ENCODE data around the gene C1QL1. TPM values are rescaled to one million over a fixed set of nuclear protein-coding genes. Genes with fewer than 3 reads are reported as not detected.
A peak's percentile ranks its signal among the peaks of the same experiment; 100 is the strongest.

The C1QL1 gene
- total and polyA plus RNA-seq, 9 of the 15 experiments (the other 6 are each of a cell fraction or from before 2014, with no cell fraction given), result 0.07 to 0.12 (median 0.09) TPM; not detected in 6

DNA sequence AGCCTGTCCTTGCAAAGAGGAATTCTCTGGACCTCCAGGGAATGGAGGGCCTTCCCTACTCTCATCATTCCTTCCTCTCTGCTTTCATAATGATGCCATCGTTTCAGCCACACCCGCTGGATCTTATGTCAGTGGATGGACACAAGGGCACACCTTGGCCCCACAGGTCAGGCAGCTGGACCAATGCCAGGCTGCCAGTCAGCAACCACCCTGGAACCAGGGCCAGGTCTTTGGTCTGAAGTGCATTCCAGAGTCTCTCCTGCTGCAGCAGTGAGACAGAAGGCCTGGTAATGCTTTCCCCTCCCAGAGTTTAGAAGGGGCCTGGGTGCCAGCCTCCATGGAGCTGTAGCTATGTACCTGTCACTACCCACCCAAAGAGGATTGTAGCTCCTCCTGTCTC, 7.4 kb downstream of the C1QL1 start:
- Histone ChIP-seq H3K9me1 (ENCODE audit: control insufficient read depth, insufficient read depth, low read length) (no peaks in the 10 kb centered on the region), H3K4me1 (replicated peaks in 1 of 2; ENCODE audit: control insufficient read depth in 2 of 2, insufficient read depth in 2 of 2, low read length in 2 of 2) (peaks cover 0 to 10% of the 10 kb centered on the region in 2 experiments; a peak in 2 of 5 replicates), H3K27me3 (ENCODE audit: control insufficient read depth in 2 of 2, insufficient read depth in 2 of 2, low read length in 2 of 2) (peaks cover 18 to 42% of the 10 kb centered on the region in 2 experiments), H3K4me2 (ENCODE audit: insufficient read depth, low read length) (no peak overlapping the region), H3K79me2 (ENCODE audit: control insufficient read depth, insufficient read depth, low read length) (no peaks in the 10 kb centered on the region), H3K9me3 (replicated peaks; ENCODE audit: control insufficient read depth, insufficient read depth, low read depth, low read length) (no peaks in the 10 kb centered on the region), H2AFZ (ENCODE audit: low read depth, low read length) (no peak overlapping the region), H4K20me1 (replicated peaks; ENCODE audit: control insufficient read depth, insufficient read depth, low read length) (no peaks in the 10 kb centered on the region), H3K36me3 (ENCODE audit: control insufficient read depth, insufficient read depth, low read length) (no peaks in the 10 kb centered on the region), H3K4me3 (no peak overlapping the region), H3K9ac (ENCODE audit: insufficient read depth in 1 of 2, low read depth in 2 of 2, low read length in 2 of 2) (no peak overlapping the region), H3K27ac (ENCODE audit: extremely low read depth, low read depth, low read length) (no peak overlapping the region)
- FAIRE-seq, result no peak
- 0% methylated on average over 2 of the region's 2 CpGs for WGBS (ENCODE audit: insufficient coverage, low coverage, missing lambda C conversion rate)
- ATAC-seq, result no peak
- intact Hi-C loops (cut with micrococcal nuclease) (no loop called here), in situ Hi-C loops (cut with MboI) (no loop called here)
- ChIA-PET POLR2A (interaction anchor here (0.6 kb wide), 1 partner anchor 18 kb away, joined by 3 read pairs; no protein-coding TSS in a partner anchor), CTCF (ENCODE audit: low intra/inter-chr PET ratio) (no interaction called here)
- DNase-seq (ENCODE audit: extremely low read depth in 1 of 4, low spot score in 3 of 4), result no peak
- BruUV-seq (replicated peaks), result no TSS peak
- TF ChIP-seq POLR3G (IDR thresholded peaks at IDR 0.05; ENCODE audit: extremely low read depth, insufficient read length, insufficient replicate concordance) (no peak), NFIC (IDR thresholded peaks at IDR 0.05) (0 out of 2 replicates have a peak, but pooled peaks have one; percentile 34)

DNA sequence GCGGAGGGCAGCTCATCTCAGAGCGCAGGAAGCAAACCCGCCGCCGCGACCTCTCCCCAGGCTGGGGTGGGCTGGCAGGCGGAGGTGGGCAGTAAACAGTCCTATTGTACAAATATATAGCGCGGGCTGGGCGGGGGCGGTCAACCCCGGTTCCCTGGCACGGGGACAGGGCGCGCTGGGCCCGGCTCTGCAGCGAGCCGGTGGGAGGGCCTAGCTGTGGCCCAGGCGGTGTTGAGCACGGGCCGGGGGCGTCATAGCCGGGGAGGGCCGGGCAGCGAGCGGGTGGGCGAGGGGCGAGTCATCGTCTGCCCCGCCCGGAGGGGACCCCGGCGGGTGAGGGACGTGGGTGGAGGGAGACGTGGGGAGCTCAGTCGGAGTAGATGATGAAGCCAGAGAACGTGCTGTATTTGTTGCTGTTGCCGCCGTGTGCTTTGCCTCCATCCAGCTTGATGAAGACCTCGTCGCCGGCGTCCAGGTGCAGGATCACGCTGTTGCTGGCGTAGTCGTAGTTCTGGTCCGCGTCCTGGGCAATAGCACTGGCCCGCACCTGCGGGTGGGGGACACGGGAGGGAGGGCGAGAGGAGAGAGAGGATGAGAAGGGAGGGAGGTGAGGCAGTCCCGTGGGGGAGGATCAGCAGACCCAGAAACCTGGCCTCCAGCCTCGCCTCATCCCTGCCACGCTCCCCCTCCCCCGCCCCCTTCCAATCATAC, 8.1 kb downstream of the C1QL1 start:
- FAIRE-seq, result no peak
- CTCF ChIA-PET (ENCODE audit: low intra/inter-chr PET ratio), result no interaction called here
- in situ Hi-C loops (cut with MboI), result no loop called here

More for the DNA sequence above, 8.1 kb downstream of the C1QL1 start:
- no peak overlapping the region for H3K9ac ChIP-seq (ENCODE audit: insufficient read depth in 1 of 2, low read depth in 2 of 2, low read length in 2 of 2)
- no peaks in the 10 kb centered on the region for H3K36me3 ChIP-seq (ENCODE audit: control insufficient read depth, insufficient read depth, low read length)
- POLR2A ChIA-PET, result no interaction called here
- no peak overlapping the region for H2AFZ ChIP-seq (ENCODE audit: low read depth, low read length)
- H3K79me2 ChIP-seq (ENCODE audit: control insufficient read depth, insufficient read depth, low read length), result no peaks in the 10 kb centered on the region
- H3K27me3 ChIP-seq (ENCODE audit: control insufficient read depth in 2 of 2, insufficient read depth in 2 of 2, low read length in 2 of 2), result peaks cover 22 to 44% of the 10 kb centered on the region in 2 experiments
- H3K4me3 ChIP-seq, result no peak overlapping the region
- intact Hi-C loops (cut with micrococcal nuclease), result no loop called here
- H3K4me2 ChIP-seq (ENCODE audit: insufficient read depth, low read length), result no peak overlapping the region
- H3K9me3 ChIP-seq (replicated peaks; ENCODE audit: control insufficient read depth, insufficient read depth, low read depth, low read length), result no peaks in the 10 kb centered on the region
- WGBS (ENCODE audit: insufficient coverage, low coverage, missing lambda C conversion rate), result 36% methylated on average over 27 of the region's 56 CpGs
- no peaks in the 10 kb centered on the region for H4K20me1 ChIP-seq (replicated peaks; ENCODE audit: control insufficient read depth, insufficient read depth, low read length)
- DNase-seq (ENCODE audit: extremely low read depth in 1 of 4, low spot score in 3 of 4) (no peak), ATAC-seq (no peak)
- no TSS peak for BruUV-seq (replicated peaks)
- no peak for TF ChIP-seq ZNF347 (CRISPR knock-in tag; IDR thresholded peaks at IDR 0.05; ENCODE audit: low read depth)
- 0 out of 2 replicates have a peak, but pooled peaks have one; percentile 26 for TF ChIP-seq EGR1 (conservative IDR thresholded peaks at IDR 0.05)
- no peak overlapping the region for H3K27ac ChIP-seq (ENCODE audit: extremely low read depth, low read depth, low read length)
- peaks cover 0 to 10% of the 10 kb centered on the region in 2 experiments; a peak in 2 of 5 replicates for H3K4me1 ChIP-seq (replicated peaks in 1 of 2; ENCODE audit: control insufficient read depth in 2 of 2, insufficient read depth in 2 of 2, low read length in 2 of 2)
- H3K9me1 ChIP-seq (ENCODE audit: control insufficient read depth, insufficient read depth, low read length), result no peaks in the 10 kb centered on the region

All from K562 (cell line).